ENCODE data around the gene UBXN6.

DNA sequence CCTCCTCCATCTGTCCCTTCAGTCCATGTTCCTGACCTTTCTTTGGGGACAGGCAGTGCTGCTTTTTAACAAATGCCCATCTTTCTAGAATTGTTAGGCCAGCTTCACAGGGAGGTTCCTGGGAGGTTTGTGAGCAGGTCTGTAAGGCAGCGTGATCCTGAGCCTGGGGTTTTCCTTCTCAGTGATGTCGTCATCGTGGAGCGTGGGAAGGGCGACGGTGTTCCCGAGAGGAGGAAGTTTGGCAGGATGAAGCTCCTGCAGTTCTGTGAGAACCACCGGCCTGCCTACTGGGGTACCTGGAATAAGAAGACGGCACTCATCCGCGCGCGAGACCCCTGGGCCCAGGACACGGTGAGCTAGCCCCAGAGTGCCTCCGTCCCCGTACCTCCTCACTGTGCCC is 28.3 kb downstream of the UBXN6 start:
- TF ChIP-seq CTCF (conservative IDR thresholded peaks at IDR 0.05 in 1 of 2, IDR thresholded peaks at IDR 0.05 in 1 of 2; ENCODE audit: extremely low read depth in 1 of 2, insufficient read depth in 1 of 2, low read depth in 1 of 2, low read length in 2 of 2) (no peak), EZH2 (IDR thresholded peaks at IDR 0.05; ENCODE audit: borderline replicate concordance, low read length) (no peak)
